Suprapubic skin (tissue), 4 donors: ENCODE results near the gene SLC9A9.

ENCODE experiments used
- CTCF ChIP-seq, 2 donors: fragments of 200-600 bp in 1 of 2; fragments of 450-650 bp in 1 of 2; sonication (generic) in 1 of 2; IDR thresholded peaks; one replicate each; pipeline ENCODE4 v1.5.1; 2016 to 2019; ENCODE audit warnings: antibody characterized with exemption in 2 of 2, mild to moderate bottlenecking in 1 of 2, moderate library complexity in 1 of 2
- EP300 ChIP-seq: sonication (generic); formaldehyde crosslinking; IDR thresholded peaks from one replicate; pipeline ENCODE4 v1.6.1; 2017; ENCODE audit warnings: antibody characterized with exemption
- POLR2A ChIP-seq, 2 donors: fragments of 450-650 bp; IDR thresholded peaks; one replicate each; pipeline ENCODE4 v1.6.1; 2017; ENCODE audit warnings: antibody characterized with exemption in 2 of 2, mild to moderate bottlenecking in 2 of 2, moderate library complexity in 2 of 2
- POLR2AphosphoS5 ChIP-seq, 3 donors: sonication (generic); formaldehyde crosslinking; IDR thresholded peaks; one replicate each; pipeline ENCODE4 v1.6.1; 2017; ENCODE audit warnings: antibody characterized with exemption in 3 of 3

DNA sequence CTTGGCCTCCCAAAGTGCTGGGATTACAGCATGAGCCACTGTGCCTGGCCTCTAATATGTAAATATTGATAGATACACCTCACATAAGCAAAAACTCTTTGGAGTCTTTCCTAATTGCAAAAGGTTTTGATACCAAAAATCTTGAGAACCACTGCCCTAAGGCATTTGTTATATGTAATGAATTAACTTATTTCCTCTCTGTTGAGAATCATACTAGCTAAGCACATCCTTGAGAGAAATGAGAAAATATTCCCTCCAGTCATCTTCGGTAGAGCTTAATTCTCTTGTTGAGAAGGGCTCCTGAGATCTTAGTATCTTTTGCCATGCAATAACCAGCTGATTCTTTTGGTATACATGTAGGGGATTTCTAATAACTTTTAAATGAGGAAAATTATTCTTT is 190.2 kb downstream of the SLC9A9 start:
- TF ChIP-seq POLR2A (IDR thresholded peaks at IDR 0.05) (no peak), CTCF (IDR thresholded peaks at IDR 0.05) (no peak), POLR2AphosphoS5 (IDR thresholded peaks at IDR 0.05) (no peak), EP300 (no peak)
